NCI-H446 treated with DMSO at 0.1 percent for 48 hours (cell line): Measurements from ENCODE around the gene RIN3.
"Not testable (repeated sequence)": the region's sequence is repeated elsewhere in the genome, so short reads cannot be mapped to it uniquely, and the experiment has no call there.

Source experiments
- DNase-seq: peaks from one replicate; lab custom pipeline; 2025; lab: John Stamatoyannopoulos, UW

Gene RIN3

DNA sequence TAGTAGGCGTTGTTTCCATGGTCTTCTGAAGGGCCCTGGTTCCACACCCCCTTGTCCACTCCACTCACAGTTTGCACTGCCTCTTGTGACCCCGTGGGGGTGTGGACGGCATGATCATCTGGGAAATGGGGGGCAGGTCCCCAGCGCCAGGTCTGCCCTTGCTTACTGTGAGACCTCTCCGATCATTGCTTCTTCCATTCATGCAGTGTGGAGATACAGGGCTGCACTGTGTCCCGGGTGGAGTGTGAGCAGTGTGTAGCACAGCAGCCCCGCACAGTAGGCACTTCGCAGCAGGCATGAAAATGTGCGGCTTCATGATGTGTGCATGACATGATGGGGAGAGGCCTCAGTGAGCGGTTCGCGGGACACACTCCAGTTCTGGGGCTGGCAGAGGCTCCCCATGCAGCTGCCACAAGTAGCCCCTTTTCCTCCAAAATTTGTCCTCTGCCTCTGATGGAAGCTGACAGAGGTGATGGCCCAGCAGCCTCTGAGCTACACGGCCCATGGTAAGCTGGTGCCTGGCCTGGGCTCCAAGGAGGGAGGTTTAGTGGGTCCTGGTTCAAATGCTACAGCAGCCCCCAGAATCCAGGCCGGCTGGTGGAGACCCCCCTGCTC lies 15.0 kb downstream of the RIN3 start:
- no peak for DNase-seq

DNA sequence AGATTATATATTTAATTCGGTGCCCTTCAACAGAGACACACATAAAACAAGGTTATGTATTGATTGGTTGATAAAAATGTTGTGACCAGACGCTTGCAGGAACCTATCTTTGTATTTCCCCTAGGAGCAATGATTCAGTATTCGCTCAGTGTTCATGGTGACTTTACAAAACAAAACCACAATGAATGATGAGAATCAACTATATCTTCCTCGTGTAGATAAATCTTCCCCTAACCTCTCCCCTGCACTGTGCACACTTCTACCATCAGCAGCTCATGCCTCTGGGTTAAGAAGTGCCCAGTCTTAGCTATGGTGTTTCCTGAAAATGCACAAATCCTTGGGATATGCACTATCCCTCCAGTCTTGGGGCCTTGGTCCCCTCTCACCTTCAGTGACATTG lies 16.3 kb downstream of the RIN3 start:
- DNase-seq: no peak

DNA sequence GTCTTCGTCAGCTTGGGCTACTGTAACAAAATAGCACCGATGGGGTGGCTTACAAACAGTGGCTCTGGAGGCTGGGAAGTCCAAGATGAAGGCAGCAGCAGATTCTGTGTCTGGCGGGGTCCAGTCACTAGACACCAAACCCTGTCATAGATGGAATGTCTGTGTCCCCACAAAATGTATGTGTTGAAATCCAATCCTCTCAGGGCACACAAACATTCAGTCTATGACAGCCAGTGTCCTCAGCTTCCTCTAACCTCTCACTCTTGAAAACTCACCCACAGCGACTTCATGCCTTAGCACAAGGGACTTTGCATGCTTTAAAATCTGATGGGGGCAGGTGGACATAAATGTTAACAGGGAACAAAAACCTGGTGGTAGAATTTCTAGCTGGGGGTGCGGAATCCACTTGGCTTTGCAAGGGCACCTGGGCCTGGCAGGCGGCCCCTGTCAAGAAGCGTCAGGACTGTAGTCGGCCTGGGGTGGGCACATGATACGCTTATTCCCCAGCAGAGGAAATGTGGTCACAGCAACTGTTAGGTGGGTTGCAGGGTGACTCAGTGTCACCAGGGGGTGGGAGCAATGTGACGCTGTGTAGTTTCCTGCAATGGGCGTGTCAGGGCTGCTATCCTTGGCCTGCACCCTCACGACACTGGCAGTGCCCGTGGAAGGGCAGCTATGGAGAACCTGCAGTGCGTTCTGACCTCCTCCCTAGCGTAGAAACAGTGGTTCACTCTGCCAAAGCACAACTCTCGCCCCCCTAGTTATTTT lies 17.7 kb downstream of the RIN3 start:
- no peak for DNase-seq

DNA sequence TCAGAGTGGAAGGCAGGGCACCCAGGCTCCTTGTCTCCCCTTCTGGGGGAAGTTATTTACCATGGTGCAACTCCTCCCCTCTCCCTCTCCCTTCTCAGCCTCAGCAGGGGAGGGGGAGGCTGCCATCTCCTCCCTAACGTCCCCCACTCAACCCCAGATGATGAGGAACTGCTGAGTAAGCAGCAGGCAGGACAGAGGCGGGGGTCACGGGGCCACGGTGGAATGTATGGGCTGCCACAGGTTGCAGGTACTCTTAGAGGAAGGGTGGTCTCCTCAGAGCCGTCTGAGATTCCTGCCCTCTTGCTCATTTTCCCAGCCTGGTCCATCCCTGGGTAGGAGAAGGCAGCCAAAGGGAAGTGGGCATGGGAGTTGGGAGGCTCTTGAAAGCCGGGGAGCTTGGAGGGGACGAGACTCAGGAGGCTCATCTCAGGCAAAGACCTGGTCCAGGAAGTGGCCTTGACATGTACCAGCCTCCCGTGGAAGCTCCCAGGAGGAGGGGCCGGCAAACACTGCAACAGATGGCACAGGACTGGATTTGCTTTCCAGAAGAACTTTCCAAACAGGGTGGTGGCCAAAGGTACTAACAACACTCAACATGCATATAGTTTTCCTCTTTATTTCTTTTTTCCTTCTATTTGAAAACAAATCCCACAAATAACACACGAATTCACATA lies 19.0 kb downstream of the RIN3 start:
- no peak for DNase-seq

DNA sequence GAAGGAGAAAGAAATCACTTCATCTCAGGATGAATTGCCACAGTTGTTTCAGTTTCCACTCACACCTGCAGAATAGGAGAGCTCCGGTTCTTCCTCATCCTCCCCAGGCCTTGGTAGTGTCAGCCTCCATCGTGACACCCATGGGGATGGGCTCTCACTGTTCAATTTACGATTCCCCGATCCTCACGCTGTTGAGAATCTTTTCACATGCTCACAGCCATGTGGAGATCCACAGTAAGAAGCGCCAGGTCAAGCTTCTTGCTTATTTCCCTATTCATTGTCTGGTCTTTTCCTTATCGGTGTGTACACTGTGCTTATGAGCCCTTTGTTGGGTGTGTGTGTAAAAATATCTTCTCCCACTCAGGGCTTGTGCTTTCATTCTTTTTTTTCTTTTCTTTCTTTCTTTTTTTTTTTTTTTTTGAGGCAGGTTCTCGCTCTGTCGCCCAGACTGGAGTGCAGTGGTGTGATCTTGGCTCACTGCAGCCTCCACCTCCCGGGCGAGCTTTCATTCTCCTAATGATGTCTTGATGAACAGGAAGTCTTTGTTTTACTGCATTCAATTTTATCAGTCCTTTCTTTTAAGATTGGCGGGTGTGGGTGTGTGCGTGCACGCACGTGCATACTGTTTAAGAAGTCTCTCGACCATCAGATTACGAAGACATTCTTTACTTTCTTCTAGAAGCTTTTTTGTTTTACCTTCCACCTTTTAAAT lies 21.5 kb downstream of the RIN3 start:
- no peak for DNase-seq

DNA sequence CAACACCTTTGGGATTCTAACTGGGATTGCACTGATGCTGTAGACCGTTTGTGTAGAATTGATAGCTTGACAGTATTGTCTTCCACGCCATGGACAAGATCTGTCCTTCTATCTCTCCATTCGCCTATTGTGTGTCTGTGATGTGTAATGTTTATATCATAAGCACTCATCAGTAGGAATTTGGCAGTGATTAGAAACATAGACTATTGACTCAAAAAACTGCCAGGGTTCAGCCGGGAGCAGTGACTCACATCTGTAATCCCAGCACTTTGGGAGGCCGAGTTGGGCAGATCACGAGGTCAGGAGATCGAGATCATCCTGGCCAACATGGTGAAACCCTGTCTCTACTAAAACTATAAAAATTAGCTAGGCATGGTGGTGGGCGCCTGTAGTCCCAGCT lies 22.6 kb downstream of the RIN3 start:
- DNase-seq: not testable (repeated sequence)

DNA sequence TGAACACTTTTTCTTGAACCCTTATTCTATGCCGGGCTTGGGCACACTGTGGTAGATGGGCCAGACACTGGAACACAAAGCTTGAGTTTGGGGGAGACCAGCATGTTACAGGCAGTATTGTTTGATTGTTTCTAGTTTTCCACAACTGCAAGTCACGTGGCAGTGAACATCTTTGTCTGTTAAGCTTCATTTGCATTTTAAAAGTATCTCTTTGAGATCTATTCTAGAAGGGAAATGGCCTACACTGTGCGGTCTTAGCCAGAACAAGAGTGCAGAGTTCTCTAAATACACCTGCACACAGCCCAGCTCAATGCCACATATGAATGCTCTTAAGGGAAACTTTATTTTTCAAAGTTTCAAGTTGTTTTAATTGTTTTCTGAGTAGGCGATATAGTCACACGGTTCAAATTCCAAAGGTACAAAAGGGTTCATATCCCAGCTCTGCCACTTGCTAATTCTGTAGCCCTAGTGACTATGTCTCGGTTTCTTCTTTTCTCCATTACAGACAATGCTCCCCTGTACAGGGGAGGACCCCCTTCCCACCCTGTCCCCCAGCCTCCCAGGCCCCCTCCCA lies 24.9 kb downstream of the RIN3 start:
- no peak for DNase-seq

DNA sequence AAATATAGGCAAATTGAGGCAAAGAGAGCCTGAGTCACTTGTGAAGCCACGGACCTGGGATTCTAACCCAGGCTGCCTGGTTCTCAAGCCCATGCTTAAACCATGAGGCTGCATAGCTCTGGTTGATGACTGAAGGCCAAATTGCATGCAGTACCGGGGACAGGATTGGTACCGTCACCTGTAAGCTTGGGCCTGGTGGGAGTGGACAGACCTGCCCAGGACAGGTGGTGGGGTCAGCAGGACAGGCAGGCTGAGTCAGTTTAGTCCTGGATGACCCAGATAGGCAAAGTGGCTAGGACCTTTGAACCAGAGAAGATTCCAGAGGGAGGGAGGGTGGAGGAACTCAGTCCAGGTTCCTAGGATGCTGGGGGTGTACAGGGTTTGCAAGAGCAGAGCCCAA lies 25.8 kb downstream of the RIN3 start:
- DNase-seq: no peak

DNA sequence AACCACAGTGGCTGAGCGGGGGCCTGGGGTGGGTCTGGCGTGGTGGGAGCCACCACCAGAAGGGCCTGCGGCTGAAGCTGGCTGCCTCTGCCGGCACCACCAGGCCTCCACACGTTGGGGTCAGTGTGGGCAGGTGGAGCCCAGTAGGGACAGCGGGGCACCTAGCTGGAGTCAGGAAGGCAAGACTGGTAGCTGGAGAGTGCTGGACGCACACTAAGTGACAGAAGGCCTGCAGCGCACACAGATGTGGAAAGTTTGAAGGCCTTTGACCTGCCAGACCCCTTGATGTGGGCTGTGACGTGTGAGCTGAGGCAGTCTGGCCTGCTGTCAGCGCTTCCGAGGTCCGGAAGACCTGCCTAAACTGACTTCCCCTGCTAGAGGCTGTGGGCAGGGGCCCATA lies 26.3 kb downstream of the RIN3 start:
- no peak for DNase-seq

DNA sequence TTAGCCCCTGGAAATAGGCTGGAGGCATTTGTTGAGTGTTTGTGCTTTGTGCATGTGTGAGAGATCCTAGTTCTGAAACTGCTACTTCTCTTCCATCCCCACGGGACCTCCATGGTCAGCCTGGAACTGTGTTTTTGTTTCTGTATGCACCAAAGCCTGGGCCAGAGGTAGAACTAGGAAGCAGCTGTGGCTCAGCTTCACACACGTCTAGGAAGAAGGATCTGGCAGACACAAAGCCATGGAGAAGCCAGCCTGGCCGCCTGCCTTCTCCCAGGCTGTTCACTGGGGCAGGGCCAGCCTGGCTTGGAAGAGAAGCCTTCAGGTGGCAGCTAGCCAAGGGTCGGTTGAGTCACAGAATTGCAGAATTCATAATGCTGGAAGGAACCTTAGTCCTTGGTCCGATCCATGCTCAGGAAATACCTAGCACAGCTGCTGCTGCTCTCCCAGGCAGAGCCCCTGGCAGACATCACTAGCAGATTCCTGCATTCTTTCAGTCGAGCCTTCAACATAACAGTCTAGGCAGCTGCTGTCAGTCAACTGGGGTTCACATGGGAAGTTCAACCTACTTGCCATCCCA lies 27.0 kb downstream of the RIN3 start:
- peak; percentile 79 for DNase-seq

DNA sequence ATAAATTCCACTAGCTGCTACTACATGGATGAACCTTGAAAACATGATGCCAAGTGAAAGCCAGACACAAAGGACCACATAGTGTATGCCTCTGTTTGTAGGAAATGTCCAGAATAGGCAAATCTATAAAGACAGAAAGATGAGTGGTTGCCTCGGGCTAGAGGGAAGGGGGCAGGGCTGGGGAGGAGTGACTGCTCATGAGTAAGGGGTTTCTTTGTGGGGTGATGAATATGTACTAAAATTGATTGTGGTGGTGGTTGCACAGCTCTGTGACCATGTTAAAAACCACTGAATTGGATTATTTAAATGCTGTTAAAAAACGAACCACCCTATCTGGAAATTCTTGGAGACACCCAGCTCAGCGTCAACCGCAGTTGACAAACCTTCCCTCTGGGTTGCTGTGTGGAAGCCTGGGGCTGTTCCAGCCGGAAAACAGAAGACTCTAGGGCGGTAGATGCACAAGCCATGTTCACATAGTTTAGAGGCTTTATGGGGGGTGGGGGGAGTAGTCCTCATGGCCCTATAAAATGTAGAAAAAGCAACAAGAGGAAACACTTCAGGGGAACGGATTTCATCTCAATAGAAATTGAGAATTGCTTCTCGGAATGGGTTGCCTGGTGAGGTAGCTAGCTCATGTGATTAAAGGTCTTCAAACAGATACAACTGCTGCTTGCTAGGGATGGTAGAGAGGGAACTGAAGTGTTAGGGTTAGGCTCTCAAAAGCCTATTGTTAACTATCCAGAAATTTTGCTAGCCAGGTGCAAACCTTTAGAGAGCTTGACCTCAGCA lies 29.4 kb downstream of the RIN3 start:
- no peak for DNase-seq

DNA sequence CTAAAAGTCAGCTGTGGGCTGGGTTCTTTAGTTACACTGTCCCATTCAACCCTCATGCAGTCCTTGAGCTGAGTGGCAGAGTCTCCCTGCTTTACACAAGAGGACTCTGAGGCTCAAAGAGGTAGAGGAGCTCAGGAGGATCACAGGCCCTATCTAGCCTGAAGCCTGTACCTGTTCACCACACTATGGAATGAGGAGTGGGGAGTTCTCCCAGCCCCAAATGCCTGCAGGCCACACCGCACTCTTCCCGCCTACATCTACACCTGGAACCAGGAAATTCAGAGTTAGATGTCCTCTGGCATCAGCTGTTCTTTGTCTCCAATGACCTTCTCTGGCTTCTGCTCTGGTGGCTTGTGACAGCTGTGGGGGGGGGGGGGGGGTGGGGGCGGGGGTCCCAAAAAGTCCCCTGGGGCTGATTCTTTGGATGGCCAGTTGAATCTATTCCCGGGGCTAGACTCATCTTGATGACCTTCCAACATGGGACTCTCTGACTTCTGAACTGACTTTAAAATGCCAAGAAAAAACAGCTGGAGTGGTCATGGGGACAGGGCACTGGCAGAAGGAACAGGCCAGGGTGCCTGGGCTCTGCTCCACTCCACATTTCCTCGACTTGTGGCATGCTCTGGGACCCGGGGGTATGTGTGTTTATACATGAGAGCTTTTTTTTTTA lies 30.6 kb downstream of the RIN3 start:
- DNase-seq: no peak

DNA sequence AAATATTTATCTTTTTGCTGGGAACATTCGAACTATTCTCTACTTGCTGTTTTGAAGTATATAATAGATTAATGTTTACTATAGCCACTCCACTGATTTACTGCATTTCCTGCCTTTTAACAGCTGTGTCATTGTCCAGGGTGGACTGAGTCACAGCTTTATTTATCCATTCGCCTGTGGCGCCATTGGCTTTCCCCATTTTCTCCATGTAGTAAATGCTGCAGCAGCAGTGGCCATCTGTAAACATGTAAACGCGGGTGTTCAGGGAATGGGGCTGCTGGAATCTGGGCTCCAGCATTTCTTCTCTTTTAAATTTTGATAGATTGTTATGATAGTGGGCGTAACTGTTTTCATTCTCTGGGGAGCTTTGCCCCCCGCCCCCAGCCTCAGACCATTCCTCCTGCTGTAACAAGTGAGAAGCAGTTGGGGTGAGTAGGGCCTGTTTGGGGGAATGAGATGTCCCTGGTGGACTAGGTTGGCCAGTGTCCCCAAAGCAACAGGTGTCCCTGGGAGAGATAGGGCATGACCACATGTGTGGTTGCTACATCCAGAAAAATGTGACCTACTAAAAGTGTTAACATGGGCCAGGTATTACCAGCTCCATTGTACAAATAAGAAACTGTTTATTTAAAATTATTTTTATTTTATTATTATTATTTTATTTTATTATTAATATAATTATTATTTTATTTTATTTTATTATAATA lies 32.9 kb downstream of the RIN3 start:
- DNase-seq: no peak

DNA sequence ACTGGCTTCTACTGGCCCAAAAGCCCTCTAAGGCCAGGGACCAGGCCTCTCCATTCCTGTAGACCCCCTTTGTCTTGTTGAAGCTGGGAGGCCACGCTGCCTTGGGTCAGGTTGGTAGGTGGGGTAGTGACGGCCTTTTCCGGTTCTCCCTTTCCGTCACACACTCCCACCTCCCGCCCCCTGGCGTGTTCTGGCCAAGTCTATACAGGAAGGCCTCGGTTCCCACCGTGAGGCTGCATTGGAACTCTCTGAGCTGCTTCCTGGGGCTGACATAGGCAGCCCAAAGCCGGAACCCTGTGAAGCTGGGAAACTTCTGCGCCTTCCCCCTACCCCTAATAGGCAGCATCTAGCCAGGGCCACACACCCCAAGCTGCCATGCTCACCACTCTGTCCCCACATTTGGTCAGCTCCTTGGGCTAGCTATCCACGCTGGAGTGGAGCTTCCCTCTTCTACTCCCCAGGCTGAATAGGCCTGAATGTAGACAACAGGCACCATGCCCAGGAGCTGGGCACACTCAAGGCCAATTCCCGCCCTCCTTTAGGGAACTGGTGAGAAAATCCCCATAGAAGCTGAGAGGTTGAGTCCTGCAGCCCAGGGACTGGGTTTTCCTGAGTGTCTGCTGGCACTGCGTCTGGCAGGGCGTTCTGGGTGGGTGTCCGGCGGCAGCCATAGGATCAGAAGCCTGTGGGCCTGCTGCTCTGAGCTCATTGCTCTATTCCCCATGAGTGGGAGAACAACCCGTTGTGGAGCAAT lies 35.7 kb downstream of the RIN3 start:
- no peak for DNase-seq

DNA sequence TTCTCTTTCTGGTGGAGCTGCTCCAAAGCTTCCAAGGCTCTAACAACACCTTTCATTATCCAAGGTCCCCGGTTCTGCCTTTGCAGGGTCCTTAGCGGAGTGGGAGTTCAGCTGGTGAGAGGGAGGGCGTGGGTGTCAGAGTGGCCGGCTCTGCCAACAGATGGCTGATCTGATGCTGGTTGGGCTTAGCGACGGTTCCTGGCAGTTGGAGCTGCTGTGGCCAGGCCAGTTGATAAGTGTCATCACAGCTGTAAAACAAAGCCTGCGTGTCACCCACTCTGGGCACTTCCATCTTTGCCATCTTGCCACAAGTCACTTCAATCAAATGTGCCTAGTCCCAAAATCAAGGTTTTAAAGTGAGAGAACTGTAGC lies 36.3 kb downstream of the RIN3 start:
- no peak for DNase-seq

DNA sequence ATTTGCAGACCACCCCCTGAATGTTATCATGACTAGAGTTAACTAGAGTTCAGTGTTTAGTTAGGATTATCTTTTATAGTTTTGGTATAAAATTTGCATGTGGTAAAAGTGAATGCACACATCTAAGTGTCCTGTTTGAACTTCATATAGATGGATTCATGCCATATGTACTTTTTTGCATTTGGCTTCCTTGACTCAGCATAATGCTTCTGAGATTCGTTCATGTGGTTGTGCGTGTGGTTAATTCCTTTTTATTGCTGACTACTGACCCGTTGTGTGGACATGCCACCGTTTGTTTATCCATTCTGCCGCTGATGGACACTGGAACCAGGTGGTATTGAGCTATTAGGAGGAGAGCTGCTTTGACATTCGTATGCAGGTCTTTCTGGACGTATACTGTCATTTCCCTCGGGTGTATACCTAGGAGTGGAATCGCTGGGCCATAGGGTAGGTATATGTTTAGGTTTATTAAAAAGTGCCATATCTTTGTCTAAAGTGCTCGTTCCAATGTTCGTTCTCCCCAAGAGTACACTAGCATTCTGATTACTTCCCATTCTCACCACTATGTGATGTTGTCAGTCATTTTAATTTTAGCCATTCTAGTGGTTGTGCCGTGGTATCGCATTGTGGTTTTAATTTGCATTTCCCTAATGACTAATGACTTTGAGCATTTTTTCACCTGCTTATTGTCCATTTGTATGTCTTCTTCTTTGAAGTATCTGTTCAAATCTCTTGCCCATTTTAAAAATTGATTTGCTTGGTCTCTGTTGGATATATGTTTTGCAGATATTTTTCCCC lies 37.7 kb downstream of the RIN3 start:
- no peak for DNase-seq

DNA sequence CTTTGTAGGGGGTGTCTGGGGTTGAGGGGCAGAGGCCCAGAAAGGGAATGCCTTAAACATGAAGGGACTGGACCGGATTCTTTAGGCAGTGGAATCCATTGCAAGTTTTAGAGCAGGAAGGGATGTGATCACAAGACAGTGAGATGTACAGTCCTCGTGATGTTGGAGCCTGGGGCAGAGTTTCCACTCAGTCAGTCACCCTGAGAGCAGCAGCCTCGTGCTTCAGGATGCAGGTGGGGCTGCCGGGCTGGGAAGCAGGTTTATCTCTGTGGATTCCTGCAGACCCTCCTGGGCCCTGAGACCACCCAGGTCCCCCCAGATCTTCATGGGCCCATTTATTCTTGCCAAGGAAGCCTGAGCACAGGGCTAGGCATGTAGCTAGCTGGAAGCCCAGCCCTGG lies 38.5 kb downstream of the RIN3 start:
- no peak for DNase-seq

DNA sequence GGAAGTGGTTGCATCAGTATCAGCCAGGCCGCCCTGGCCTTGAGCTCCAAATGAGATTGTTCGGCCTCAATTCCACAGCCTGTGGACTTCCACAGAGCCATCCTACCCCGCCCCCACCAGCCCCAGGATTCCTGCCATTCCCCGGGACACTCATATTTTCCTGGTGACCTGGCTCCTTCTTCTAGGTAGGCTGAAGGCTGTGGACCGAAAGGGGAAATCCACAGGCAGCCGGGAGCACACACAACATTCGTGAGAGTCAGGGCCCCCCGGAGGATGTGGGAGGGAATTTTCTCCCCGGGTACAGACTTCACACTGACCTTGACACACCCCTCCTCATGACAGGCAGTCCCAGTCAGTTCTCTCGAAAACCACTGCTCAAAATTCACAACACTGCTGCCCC lies 39.9 kb downstream of the RIN3 start:
- no peak for DNase-seq
